Activated naive CD8-positive, alpha-beta T cell treated with anti-CD3 and anti-CD28 coated beads, Interleukin-2, amount 50 U/mL, for 16 hours (primary cell): ENCODE results near the gene FXYD4.
A peak's percentile ranks its signal among the peaks of the same experiment; 100 is the strongest.
"Not testable (repeated sequence)": the region's sequence is repeated elsewhere in the genome, so short reads cannot be mapped to it uniquely, and the experiment has no call there.

ENCODE experiments used
- DNase-seq: peaks from one replicate; pipeline ENCODE4 v3.0.0-alpha.2; 2020; ENCODE audit warnings: low read depth, low spot score

FXYD4 gene, protein sequence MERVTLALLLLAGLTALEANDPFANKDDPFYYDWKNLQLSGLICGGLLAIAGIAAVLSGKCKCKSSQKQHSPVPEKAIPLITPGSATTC

DNA sequence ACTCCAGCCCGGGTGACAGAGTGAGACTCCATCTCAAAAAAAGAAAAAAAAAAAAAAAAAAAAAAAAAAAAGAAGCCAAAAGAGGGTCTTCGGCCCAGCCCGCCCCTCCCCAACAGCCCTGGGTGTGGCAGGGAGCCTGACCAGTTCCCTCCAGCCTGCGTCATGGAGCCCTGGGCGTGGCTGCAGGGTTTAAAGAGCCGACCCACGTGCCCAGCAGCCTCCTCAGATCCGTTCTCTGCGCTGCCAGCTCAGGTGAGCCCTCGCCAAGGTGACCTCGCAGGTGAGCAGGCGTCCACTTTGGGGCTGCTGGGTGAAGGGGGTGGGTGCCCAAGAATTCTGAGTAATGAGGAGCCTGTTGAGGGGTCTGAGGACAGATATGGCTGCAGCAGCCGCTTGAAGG lies at the start of gene FXYD4:
TSS of gene FXYD4 (plus strand) at position 219 of the 400 bp plus-strand sequence. CDS start 2,111 bp downstream, outside the sequence.
- no peak for DNase-seq

DNA sequence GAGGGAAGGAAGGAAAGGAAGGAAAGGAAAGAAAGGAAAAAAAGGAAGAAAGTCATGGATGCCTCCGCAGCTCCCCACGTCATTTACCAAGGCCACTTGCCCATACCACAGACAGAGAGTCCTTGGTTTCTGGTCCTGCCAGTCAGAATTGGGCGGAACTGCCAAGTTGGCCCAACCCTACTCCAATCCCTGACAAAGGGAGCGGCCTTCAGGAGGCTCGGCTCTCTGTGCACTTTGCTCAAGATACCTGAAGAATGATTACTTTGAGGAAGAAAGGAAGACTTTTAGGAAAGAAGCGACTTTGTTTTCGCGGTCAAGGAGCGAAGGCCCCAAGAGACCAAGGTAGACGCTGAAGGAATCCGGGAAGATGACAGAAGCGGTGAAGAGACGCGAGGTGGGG lies 49.1 kb upstream of the FXYD4 start:
- no peak for DNase-seq

DNA sequence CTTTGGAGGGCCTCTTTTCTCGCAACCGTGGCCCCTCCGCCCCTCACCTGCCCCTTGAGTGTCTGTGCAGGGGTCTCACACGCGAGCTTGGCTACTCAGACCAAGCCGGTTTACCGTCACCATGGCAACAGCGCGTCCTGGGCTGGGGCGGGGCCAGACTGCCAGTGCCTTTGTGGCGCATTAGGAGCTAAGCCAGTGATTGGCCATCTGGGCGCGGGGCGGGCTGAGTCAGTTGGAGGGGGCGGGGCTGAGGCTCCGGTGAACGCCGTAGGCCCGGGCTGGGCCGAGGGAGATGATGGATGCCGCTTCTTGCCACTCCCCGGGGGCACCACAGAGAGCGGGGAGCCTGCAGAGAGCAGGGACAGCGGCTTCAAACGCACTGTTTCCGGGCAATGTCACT lies 48.7 kb upstream of the FXYD4 start:
- DNase-seq = peak; percentile 49

DNA sequence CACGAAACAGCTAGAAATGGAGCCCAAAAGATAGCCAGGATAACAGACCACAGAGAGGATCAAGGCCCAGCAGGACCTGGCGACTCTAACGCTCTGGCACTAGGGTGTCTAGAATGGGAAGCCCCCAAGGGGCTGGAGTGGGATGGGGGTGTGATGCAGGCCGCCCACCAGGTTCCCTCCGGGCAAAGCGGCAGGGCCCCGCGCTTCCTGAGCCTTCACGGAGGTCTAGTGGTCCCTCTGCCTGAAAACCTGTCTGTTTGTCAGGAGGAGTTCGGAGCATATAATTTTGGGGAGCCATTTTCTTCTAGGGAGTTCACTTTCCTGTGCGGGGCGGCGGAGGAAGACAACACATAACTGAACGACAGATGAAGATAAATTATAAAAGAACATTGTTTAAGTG lies 48.2 kb upstream of the FXYD4 start:
- no peak for DNase-seq

DNA sequence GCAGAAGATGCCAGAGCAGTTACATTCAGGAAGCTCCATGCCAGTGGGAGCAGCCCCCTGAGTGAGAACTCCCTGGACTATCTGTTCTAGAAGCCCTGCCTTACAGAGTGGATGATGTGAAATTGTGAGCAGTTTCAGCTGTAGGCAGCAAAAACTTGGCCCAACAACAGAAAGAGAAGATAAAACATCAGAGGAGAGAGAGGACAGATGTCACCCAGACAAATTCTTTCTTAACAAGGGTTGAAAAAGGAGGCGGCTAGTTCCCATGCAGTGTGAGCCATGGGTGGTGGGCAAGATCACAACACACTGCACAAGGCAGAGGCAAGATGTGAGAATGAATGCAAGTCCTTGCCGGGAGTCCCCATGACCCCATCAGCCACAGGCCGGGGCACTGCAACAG lies 46.6 kb upstream of the FXYD4 start:
- DNase-seq = no peak

DNA sequence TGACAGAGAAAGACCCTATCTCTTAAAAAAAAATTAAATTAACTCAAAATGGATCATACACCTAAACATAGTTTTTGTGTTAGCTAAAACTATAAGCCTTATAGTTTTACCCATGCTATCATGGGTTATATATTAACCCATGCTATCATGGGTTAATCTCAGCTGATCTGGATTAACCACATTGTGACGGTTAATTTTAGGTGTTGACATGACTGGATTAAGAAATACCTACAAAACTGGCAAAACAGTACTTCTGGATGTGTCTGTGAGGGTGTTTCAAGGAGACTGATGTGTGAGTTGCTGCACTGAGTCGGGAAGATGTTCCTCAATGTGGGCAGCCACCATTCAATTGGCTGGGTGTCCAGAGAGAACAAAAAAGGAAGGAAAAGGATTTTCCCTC lies 44.3 kb upstream of the FXYD4 start:
- no peak for DNase-seq

DNA sequence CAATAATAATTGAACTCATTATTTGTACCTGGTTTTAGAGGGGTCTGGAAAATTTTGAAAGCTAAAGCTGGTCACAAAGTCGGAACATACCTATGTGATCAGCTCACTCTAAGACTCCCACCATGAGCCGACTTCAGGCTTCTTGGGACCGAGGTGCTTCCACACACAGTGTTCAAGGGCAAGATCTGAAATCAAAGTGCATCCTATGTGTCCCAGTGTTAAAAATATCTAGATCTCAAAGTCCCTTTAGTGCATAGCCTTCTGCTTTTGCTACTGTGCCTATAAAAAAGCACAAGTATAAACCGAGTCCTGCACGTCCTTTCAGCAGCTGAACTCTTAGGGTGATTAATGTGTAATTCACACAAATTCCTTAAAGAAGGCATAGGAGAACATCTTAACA lies 43.5 kb upstream of the FXYD4 start:
- DNase-seq = no peak

DNA sequence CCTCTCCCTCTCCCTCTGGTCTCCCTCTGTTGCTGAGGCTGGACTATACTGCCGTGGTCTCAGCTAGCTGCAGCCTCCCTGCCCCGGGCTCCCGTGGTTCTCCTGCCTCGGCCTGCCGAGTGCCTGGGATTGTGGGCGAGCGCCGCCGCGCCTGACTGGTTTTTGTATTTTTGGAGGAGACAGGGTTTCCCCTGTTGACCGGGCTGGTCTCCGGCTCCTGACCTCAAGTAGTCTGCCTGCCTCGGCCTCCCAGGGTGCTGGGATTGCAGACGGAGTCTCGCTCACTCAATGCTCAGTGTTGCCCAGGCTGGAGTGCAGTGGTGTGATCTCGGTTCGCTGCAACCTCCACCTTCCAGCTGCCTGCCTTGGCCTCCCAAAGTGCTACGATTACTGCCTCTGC lies 42.6 kb upstream of the FXYD4 start:
- DNase-seq = not testable (repeated sequence)

DNA sequence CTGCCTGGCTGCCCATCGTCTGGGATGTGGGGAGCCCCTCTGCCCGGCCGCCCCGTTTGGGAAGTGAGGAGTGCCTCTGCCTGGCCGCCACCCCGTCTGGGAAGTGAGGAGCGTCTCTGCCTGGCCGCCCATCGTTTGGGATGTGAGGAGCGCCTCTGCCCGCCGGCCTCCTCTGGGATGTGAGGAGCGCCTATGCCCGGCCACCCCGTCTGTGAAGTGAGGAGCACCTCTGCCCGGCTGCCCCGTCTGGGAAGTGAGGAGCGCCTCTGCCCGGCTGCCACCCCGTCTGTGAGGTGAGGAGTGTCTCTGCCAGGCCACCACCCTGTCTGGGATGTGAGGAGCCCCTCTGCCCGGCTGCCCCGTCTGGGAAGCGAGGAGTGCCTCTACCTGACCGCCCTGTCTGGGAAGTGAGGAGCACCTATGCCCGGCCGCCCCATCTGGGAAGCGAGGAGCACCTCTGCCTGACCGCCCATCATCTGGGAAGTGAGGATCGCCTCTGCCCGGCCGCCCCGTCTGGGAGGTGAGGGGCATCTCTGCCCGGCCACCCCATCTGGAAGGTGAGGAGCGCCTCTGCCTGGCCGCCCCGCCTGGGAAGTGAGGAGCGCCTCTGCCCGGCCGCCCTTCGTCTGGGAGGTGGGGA lies 42.1 kb upstream of the FXYD4 start:
- not testable (repeated sequence) for DNase-seq

DNA sequence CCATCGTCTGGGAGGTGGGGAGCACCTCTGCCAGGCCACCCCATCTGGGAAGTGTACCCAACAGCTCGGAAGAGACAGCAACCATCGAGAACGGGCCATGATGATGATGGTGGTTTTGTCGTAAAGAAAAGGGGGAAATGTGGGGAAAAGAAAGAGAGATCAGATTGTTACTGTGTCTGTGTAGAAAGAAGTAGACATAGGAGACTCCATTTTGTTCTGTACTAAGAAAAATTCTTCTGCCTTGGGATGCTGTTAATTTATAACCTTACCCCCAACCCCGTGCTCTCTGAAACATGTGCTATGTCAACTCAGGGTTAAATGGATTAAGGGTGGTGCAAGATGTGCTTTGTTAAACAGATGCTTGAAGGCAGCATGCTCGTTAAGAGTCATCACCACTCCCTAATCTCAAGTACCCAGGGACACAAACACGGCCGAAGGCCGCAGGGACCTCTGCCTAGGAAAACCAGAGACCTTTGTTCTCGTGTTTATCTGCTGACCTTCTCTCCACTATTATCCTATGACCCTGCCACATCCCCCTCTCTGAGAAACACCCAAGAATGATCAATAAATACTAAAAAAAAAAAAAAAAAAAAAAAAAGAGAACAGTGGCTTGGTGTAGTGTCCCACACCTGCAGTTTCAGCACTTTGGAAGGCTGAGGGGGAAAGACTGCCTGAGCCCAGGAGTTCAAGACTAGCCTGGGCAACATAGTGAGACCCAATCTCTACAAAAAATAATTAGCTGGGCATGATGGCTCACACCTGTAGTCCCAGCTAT lies 41.2 kb upstream of the FXYD4 start:
- not testable (repeated sequence) for DNase-seq

DNA sequence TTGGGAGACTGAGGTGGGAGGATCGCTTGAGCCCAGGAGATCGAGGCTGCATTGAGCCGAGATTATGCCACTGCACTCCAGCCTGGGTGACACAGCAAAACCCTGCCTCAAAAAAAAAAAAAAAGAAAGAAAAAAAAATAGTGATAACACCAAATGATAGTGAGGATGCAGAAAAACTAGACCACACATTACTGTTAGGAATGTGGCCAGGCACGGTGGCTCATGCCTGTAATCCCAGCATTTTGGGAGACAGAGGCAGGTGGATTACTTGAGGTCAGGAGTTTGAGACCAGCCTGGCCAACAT lies 40.7 kb upstream of the FXYD4 start:
- DNase-seq = not testable (repeated sequence)

DNA sequence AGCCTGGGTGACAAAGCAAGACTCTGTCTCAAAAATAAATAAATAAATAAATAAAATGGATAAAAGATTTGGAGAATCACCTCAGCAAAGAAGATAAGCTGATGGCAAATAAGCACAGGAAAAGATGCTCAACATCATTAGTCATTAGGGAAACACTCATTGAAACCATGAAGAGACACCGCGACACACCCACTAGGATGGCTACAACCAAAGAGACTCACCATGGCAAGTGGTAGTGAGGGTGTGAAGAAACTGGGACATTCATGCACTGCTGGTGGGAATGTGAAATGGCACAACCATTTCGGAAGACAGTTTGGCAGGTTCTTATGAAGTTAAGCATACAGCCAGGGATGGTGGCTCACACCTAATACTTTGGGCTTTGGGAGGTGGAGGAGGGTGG lies 37.8 kb upstream of the FXYD4 start:
- no peak for DNase-seq

DNA sequence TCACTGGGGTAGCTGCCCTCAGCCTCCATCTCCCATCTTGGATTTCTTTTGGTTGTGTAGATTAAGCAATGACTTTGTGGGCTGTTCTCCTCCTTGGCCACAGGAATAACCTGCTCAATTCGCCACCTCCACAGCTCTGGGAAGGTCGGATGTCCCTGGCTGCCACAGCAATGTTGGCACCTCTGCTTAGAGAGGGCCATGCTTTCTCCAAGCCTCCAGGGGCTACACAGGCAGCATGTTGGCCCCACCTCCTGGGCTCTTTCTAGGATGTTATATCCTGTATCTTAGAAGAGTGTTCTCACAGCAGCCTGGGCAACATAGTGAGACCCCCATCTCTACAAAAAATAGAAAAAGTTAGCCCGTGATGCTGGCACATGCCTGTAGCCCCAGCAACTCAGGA lies 35.4 kb upstream of the FXYD4 start:
- no peak for DNase-seq

DNA sequence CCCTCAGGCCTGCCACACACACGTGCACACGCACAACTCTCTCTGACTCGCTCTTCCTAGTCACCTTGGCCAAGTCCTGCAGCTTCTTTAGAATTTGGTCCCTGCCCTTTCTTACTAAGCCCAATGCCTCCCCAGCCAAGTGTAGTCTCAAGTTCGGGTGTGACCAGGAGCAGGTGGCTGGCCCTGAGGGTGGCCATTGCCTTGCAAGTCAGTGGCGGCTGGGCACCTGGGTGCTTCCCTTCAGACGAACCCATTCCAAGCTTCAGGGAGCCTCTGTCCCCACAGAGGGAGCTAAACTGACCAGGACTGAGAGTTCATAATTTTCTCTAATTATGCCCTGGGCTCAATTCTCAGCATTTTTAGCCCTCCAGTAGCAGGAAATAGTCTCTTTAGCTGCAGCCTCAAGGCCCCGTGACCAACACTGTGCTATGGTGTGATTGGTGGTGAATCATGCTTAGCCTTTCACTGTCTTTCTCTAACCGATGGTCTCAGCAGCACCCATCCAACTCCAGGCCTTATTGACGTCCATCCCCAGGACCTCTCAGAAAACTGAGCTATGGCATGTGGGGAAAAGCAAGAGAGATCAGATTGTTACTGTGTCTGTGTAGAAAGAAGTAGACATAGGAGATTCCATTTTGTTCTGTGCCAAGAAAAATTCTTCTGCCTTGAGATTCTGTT lies 34.7 kb upstream of the FXYD4 start:
- no peak for DNase-seq

DNA sequence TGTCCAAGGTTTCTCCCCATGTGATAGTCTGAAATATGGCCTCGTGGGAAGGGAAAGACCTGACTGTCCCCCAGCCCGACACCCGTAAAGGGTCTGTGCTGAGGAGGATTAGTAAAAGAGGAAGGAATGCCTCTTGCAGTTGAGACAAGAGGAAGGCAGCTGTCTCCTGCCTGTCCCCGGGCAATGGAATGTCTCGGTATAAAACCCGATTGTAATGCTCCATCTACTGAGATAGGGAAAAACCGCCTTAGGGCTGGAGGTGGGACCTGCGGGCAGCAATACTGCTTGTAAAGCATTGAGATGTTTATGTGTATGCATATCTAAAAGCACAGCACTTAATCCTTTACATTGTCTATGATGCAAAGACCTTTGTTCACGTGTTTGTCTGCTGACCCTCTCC lies 33.9 kb upstream of the FXYD4 start:
- DNase-seq = not testable (repeated sequence)

DNA sequence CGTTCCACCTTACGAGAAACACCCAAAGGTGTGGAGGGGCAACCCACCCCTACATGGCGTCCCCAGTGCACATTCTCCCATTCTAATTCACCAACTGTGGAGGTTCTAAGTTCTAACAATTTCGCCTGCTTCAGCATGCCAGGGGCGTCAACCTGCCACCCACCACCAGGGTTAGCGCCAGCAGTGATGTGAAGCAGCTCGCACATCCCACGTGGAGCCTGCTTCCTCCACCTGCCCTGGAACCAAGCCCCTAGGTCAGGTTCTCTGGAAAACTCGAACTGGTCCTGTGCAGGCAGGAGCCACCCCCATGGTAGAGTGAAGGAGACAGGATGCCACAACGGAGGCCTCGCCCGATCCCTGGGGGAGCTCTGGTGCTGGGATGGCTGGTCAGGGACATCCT lies 33.3 kb upstream of the FXYD4 start:
- DNase-seq = no peak

DNA sequence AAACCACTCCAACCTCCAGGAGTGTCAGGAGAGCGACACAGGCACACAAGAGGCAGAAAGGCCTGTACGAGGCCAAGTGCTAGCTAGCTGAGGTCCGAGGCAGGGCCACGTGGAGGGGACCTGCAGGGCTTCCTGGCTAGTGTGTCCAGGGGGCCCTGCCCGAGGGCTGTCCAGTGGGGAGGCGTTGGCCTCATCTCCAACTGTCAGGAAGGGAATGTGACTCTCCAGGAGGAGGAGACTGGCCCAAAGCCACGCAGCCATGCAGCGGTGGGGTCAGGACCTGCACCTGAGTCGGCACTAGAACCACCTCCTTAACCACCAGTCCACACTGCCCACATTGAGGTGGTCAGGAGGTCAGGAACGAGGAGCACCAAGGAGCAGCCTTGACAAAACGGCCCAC lies 32.3 kb upstream of the FXYD4 start:
- DNase-seq = no peak

DNA sequence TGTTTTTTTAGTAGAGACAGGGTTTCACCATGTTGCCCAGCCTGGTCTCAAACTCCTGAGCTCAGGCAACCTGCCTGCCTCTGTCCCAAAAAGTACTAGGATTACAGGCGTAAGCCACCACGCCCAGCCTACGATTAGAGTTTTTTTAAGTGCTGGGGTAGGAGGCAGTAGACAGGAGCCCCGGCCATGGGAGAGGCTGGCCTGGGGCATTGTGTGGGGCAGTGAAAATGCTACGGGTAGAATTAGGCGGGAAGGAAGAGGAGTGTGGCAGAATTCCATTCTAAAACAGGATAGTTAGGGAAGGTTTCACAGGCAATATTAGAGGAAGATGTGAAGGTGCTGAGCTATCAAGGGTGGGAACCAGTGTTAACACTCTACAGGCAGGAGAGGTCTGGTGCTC lies 31.3 kb upstream of the FXYD4 start:
- DNase-seq = no peak

DNA sequence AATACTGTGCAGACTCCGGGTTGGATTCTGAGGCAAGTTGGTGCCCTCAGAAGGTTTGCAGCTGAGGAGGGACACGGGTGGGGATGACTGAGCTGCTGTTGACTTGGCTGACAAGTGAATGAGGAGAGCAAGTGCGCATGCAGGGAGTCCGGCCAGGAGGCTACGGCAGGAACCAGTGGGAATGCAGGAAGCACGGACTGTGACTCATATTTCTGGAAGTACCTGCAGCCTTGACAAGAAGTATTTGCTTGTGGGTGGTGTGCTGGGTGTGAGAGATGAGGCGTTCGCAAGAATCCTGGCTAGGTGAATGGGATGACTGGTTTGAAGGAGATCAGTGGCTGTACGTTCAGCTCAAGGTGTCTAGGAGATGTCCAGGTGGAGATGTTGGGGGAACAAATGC lies 30.8 kb upstream of the FXYD4 start:
- DNase-seq = no peak

DNA sequence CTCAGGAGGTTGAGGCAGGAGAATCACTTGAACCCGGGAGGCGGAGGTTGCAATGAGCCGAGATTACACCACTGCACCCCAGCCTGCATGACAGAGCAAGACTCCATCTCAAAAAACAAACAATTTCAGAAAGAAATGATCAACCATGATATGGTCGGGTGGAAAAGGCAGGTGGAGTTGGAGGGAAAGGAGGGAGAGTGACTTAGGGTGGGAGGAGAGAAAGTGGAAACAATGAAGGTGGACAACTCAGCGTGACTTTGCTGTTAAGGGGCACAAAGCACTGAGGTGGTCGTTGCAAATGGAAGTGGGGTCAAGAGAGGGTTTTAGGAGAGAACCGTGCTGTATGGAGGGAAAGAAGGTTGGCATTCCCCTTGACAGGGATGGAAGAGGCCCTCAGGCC lies 30.0 kb upstream of the FXYD4 start:
- no peak for DNase-seq

DNA sequence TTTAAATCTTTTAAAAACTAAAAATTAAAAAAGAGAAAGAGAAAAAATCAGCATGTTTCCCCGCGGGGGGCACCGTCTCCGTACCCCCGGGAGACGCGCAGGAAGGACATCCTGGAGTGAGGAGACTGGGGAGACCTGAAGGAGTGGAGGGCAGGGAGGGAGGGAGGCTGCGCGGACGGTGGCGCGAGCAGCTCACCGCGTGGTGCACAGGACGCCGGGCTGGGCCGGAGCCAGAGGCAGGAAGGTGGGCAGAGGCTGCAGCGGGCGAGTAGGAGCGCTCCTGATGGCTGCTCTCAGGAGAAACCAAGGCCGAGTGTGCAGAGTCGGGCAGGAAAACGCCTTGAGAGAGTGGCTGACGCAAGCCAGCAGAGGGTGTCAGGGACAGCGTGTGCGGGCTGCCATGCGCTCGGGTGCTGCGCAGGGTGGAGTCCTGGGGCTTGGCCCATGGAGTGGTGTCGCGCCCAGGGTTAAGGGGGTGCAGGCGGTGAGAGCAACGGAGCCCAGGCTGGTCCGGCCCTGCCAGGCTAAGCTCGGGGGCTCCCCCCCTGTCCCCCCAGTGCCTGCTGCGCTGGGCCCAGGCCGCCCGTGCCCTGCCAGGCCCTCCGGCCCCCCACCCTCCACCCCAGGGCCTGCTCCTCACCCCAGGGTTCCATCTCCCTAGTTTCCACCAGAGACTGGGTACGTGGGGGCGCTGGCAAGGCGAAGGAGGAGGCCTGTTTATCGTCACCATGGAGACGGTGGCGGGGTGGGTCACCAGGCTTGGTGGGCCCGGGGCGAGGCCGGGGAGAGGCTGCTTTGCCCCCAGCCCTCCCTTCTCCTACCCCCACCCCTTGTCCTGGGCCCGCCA lies 28.9 kb upstream of the FXYD4 start:
- DNase-seq = no peak

DNA sequence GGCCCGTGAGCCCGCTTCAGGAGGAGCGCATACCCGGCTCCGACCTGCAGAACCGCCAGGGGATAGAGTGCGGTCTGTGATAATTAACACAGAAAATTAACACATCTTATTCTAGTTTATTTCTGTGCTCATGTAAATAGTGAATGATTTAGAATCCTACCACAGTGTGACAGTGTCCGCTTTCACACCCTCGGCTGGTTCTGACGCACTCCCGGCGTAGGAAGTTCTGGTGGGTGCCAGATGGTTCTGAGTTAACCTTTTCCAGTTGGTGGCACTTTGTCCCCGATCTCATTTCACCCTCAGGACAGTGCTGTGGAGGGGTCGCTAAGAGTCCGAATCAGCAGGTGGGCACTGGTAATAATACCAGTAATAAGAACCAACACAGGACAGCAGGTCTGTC lies 28.3 kb upstream of the FXYD4 start:
- no peak for DNase-seq
